DND-41 (cell line): ENCODE results near the gene FAM133A.

Experiments used
- ATAC-seq: fragments of 200-7000 bp; cut with Tn5 transposase; 3 replicates; pipeline ENCODE4 v1.9.1; 2021; ENCODE audit warnings: low read depth; ENCODE audit not compliant: insufficient read depth
- DNase-seq: peaks from one replicate; pipeline ENCODE4 v3.0.0-alpha.2; 2020
- H2AFZ ChIP-seq: 2 replicates; pipeline ENCODE4 v1.6.0; 2012; ENCODE audit warnings: low read depth, low read length
- H3K27ac ChIP-seq: 2 replicates; pipeline ENCODE4 v1.5.1; 2012; ENCODE audit warnings: low read length, inconsistent platforms
- H3K27me3 ChIP-seq: fragments of 200-600 bp; sonication (generic); 2 replicates; pipeline ENCODE4 v1.6.0; 2012; ENCODE audit warnings: low read length, mild to moderate bottlenecking, inconsistent platforms; ENCODE audit not compliant: insufficient read depth, poor library complexity
- H3K36me3 ChIP-seq: 2 replicates; pipeline ENCODE4 v1.5.1; 2012; ENCODE audit warnings: low read length, inconsistent platforms; ENCODE audit not compliant: insufficient read depth
- H3K4me1 ChIP-seq: 2 replicates; pipeline ENCODE4 v1.5.1; 2012; ENCODE audit warnings: mild to moderate bottlenecking, low read length; ENCODE audit not compliant: insufficient read depth
- H3K4me2 ChIP-seq: 2 replicates; pipeline ENCODE4 v1.6.0; 2012; ENCODE audit warnings: mild to moderate bottlenecking, moderate library complexity, low read length, inconsistent platforms; ENCODE audit not compliant: insufficient read depth
- H3K4me3 ChIP-seq, 2 experiments: fragments of 200-600 bp in 1 of 2; shearing (Covaris generic) in 1 of 2; 2 replicates each; pipeline ENCODE4 v1.5.1; 2012 to 2016; ENCODE audit warnings: inconsistent platforms in 2 of 2, low read length in 2 of 2, mild to moderate bottlenecking in 2 of 2, low read depth in 1 of 2, moderate library complexity in 1 of 2
- H3K79me2 ChIP-seq: 2 replicates; pipeline ENCODE4 v1.6.0; 2012; ENCODE audit warnings: low read length, inconsistent platforms; ENCODE audit not compliant: insufficient read depth
- H3K9ac ChIP-seq: 2 replicates; pipeline ENCODE4 v1.6.0; 2012; ENCODE audit warnings: low read depth, mild to moderate bottlenecking, inconsistent platforms, low read length, moderate library complexity
- H3K9me3 ChIP-seq: 2 replicates; pipeline ENCODE4 v1.5.1; 2012; ENCODE audit warnings: low read length, moderate library complexity, mild to moderate bottlenecking, inconsistent platforms; ENCODE audit not compliant: insufficient read depth, severe bottlenecking
- H4K20me1 ChIP-seq: 2 replicates; pipeline ENCODE4 v1.6.0; 2012; ENCODE audit warnings: low read length; ENCODE audit not compliant: insufficient read depth
- CTCF ChIP-seq: IDR thresholded peaks from 2 replicates; pipeline ENCODE4 v1.5.1; 2012; ENCODE audit warnings: borderline replicate concordance, low read length, moderate library complexity, mild to moderate bottlenecking; ENCODE audit not compliant: poor library complexity, severe bottlenecking; ENCODE audit errors: extremely low read depth
- EZH2 ChIP-seq: IDR thresholded peaks from 3 replicates; pipeline ENCODE4 v1.6.1; 2012; ENCODE audit warnings: borderline replicate concordance, low read depth, mild to moderate bottlenecking, moderate library complexity, low read length, inconsistent platforms; ENCODE audit not compliant: severe bottlenecking

Gene FAM133A

DNA sequence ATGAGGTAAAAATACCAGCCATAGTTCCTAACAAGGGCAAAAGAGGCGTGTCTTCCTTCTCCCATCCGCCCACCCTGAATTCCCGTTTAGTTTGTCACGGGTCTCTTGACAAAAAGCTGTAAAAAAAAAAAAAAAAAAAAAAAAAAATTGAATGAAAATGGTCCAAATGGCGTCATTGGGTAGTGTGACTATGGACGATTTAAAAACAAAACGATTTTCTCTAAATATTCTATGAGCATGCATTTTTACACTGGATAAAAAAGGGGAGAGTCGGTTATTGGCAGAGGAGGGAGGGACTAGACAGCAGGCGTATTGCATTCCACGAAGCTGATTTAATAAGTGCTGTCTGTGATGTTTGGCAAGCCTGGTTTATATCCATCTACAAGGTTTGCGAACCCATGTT, at the start of gene FAM133A:
FAM133A (plus strand) TSS at position 338 of the 403 bp plus-strand sequence. CDS start 35,214 bp downstream, outside the sequence.
- no peak within 1 kb of the TSS for H3K27ac ChIP-seq
- no peaks in the 10 kb centered on the region for H3K27me3 ChIP-seq
- no peak within 1 kb of the TSS for H3K4me2 ChIP-seq
- no peaks in the 10 kb centered on the region for H3K36me3 ChIP-seq
- no peak within 1 kb of the TSS for H3K4me3 ChIP-seq
- ATAC-seq, result no peak
- DNase-seq, result no peak
- no peak within 1 kb of the TSS for H3K9ac ChIP-seq
- H3K9me3 ChIP-seq, result no peaks in the 10 kb centered on the region
- H3K4me1 ChIP-seq, result no peaks in the 10 kb centered on the region
- no peaks in the 10 kb centered on the region for H4K20me1 ChIP-seq
- no peak for TF ChIP-seq EZH2
- TF ChIP-seq CTCF, result no peak
- no peaks in the 10 kb centered on the region for H3K79me2 ChIP-seq
- H2AFZ ChIP-seq, result no peak within 1 kb of the TSS

DNA sequence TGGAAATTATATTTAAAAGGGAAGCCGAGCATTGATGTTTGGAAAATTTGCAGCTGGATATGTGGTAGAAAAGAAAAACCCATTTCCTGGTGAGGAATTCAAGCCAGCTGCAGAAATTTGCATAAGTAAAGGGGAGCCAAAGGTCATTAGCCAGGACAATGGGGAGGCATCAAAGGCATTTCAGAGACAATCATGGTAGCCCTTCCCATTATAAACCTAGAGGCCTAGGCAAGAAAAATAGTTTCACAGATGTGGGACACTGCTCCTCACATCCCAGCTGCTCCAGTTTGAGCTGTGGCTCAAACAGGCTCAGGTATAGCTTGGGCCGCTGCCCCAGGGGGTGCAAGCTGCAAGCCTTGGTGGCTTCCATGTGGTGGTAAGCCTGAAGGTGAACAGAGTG, 36.4 kb upstream of the FAM133A start:
- Histone ChIP-seq H3K4me3 (no peak overlapping the region), H3K9me3 (no peaks in the 10 kb centered on the region), H4K20me1 (no peaks in the 10 kb centered on the region), H3K4me1 (no peaks in the 10 kb centered on the region), H2AFZ (no peak overlapping the region), H3K36me3 (no peaks in the 10 kb centered on the region), H3K9ac (no peak overlapping the region), H3K27ac (no peak overlapping the region), H3K4me2 (no peak overlapping the region), H3K27me3 (no peaks in the 10 kb centered on the region), H3K79me2 (no peaks in the 10 kb centered on the region)
- DNase-seq, result no peak
- TF ChIP-seq CTCF (no peak), EZH2 (no peak)
- no peak for ATAC-seq

GRCh38 chrX:93649381-93649780, 24.6 kb upstream of the FAM133A start:
- ATAC-seq (no peak), DNase-seq (no peak)
- Histone ChIP-seq H4K20me1 (no peaks in the 10 kb centered on the region), H2AFZ (no peak overlapping the region), H3K9me3 (no peaks in the 10 kb centered on the region), H3K27me3 (no peaks in the 10 kb centered on the region), H3K4me3 (no peak overlapping the region), H3K36me3 (no peaks in the 10 kb centered on the region), H3K4me1 (no peaks in the 10 kb centered on the region), H3K4me2 (no peak overlapping the region), H3K27ac (no peak overlapping the region), H3K9ac (no peak overlapping the region), H3K79me2 (no peaks in the 10 kb centered on the region)
- TF ChIP-seq EZH2 (no peak), CTCF (no peak)

DNA sequence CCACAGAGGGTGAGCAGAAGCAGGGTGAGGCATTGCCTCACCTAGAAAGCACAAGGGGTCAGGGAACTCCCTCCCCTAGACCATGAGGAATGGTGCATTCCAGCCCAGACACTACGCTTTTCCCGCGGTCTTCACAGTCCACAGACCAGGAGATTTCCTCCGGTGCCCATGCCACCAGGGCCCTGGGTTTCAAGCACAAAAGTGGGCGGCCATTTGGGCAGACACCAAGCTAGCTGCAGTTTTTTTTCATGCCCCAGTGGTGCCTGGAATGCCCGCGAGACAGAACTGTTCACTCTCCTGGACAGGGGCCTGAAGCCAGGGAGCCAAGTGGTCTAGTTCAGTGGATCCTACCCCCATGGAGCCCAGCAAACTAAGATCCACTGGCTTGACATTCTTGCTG, 13.4 kb upstream of the FAM133A start:
- no peak overlapping the region for H2AFZ ChIP-seq
- H3K27ac ChIP-seq, result no peak overlapping the region
- no peaks in the 10 kb centered on the region for H4K20me1 ChIP-seq
- H3K9ac ChIP-seq, result no peak overlapping the region
- H3K4me3 ChIP-seq, result no peak overlapping the region
- H3K79me2 ChIP-seq, result no peaks in the 10 kb centered on the region
- H3K4me2 ChIP-seq, result no peak overlapping the region
- DNase-seq (no peak), ATAC-seq (no peak)
- H3K9me3 ChIP-seq, result no peaks in the 10 kb centered on the region
- no peaks in the 10 kb centered on the region for H3K27me3 ChIP-seq
- H3K4me1 ChIP-seq, result no peaks in the 10 kb centered on the region
- no peaks in the 10 kb centered on the region for H3K36me3 ChIP-seq
- TF ChIP-seq EZH2 (no peak), CTCF (no peak)
